Fibroblast of lung (primary cell): ENCODE measurements around the gene CRLF1.

ENCODE experiments used
- CTCF ChIP-seq, 2 donors: IDR thresholded peaks in 1 of 2; conservative IDR thresholded peaks in 1 of 2; 1 replicate in 1 of 2; 2 replicates in 1 of 2; pipeline ENCODE4 v1.5.1; 2011 to 2012; ENCODE audit warnings: low read length in 2 of 2, control low read depth in 1 of 2, inconsistent platforms in 1 of 2, low read depth in 1 of 2, mild to moderate bottlenecking in 1 of 2
- EZH2 ChIP-seq: IDR thresholded peaks from 2 replicates; pipeline ENCODE4 v1.5.1; 2012; ENCODE audit warnings: low read length, control low read depth, mild to moderate bottlenecking; ENCODE audit errors: missing control alignments

DNA sequence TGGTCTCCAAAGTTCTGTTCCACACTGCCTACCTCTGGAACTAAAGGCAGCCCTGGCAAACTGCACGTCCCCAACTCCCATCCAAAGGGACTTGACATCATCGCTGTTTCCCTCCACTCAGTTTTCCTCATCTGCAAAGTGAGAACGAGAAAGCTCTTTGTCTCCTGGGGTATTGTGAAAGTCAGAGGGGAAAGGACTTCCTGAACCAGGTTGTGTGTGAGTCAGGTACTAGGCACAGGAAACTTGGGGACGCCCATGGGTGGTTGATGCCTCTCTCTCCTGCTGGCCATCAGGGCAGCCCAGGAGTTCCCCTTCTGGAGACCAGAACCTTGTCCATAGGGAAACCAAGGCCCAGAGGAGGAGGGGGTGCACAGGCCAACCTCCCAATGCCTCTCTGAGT lies 4.7 kb downstream of the CRLF1 start:
- no peak for TF ChIP-seq CTCF (conservative IDR thresholded peaks at IDR 0.05 in 1 of 2, IDR thresholded peaks at IDR 0.05 in 1 of 2; ENCODE audit: low read depth in 1 of 2, low read length in 2 of 2)
- no peak for TF ChIP-seq EZH2
